ENCODE data around the gene FBXO3.

DNA sequence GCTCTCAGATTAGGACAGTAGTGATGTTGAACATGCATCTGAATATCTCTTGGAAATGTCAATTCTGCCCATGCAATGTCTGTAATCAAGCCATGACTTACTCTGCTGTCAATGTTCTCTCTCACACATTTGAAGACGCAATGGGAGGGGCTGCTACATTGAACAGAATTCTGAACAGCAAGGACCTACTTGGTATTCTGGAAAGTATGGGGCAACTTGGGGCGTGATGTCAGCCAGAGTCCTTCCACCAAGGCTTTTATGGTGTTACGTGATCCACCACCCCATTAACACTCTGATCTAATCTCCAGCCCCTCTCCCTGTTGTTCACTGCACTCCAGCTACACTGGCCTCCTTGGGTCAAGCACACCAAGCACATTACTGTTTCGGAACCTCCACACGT, 31.0 kb downstream of the FBXO3 start:
- TF ChIP-seq, protein P1, sequence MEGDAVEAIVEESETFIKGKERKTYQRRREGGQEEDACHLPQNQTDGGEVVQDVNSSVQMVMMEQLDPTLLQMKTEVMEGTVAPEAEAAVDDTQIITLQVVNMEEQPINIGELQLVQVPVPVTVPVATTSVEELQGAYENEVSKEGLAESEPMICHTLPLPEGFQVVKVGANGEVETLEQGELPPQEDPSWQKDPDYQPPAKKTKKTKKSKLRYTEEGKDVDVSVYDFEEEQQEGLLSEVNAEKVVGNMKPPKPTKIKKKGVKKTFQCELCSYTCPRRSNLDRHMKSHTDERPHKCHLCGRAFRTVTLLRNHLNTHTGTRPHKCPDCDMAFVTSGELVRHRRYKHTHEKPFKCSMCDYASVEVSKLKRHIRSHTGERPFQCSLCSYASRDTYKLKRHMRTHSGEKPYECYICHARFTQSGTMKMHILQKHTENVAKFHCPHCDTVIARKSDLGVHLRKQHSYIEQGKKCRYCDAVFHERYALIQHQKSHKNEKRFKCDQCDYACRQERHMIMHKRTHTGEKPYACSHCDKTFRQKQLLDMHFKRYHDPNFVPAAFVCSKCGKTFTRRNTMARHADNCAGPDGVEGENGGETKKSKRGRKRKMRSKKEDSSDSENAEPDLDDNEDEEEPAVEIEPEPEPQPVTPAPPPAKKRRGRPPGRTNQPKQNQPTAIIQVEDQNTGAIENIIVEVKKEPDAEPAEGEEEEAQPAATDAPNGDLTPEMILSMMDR (IDR thresholded peaks at IDR 0.05): no peak
- no peak for TF ChIP-seq POLR2AphosphoS5 (IDR thresholded peaks at IDR 0.05; ENCODE audit: insufficient read depth in 1 of 2, low read depth in 1 of 2)
